NCI-H146 (cell line): ENCODE data around the gene OLFML2B.

Source experiments
- DNase-seq: peaks from one replicate; lab custom pipeline; 2025; lab: John Stamatoyannopoulos, UW

The OLFML2B gene

GRCh38 chr1:161945306-161946060 is 78.2 kb downstream of the OLFML2B start:
- DNase-seq = no peak

GRCh38 chr1:161944381-161944780 is 79.3 kb downstream of the OLFML2B start:
- no peak for DNase-seq

GRCh38 chr1:161943737-161944136 is 79.9 kb downstream of the OLFML2B start:
- DNase-seq = no peak

- DNase-seq = no peak
Observed at GRCh38 chr1:161941726-161942436, 81.8 kb downstream of the OLFML2B start.

- peak; percentile 7 for DNase-seq
Observed at GRCh38 chr1:161940866-161941591, 82.6 kb downstream of the OLFML2B start.

DNA sequence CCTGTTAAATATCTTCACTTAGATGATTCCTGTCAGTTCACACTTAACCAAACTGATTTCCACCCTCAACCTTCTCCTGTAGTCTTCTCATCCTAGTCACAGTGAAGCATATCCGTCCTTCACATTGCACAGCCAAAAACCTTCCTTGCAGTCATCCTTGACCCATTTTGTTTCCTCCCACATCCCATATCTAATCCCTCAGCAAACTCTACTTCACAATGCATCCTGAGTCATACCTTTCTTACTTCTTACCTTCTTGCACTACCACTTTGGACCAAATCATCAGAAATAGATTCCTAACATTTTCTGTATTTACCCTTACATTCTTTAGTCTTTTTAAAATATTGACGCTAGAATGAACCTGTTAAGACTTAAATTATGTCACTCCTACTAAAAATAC is 86.9 kb downstream of the OLFML2B start:
- DNase-seq = no peak

GRCh38 chr1:161935264-161935663 is 88.4 kb downstream of the OLFML2B start:
- no peak for DNase-seq

DNA sequence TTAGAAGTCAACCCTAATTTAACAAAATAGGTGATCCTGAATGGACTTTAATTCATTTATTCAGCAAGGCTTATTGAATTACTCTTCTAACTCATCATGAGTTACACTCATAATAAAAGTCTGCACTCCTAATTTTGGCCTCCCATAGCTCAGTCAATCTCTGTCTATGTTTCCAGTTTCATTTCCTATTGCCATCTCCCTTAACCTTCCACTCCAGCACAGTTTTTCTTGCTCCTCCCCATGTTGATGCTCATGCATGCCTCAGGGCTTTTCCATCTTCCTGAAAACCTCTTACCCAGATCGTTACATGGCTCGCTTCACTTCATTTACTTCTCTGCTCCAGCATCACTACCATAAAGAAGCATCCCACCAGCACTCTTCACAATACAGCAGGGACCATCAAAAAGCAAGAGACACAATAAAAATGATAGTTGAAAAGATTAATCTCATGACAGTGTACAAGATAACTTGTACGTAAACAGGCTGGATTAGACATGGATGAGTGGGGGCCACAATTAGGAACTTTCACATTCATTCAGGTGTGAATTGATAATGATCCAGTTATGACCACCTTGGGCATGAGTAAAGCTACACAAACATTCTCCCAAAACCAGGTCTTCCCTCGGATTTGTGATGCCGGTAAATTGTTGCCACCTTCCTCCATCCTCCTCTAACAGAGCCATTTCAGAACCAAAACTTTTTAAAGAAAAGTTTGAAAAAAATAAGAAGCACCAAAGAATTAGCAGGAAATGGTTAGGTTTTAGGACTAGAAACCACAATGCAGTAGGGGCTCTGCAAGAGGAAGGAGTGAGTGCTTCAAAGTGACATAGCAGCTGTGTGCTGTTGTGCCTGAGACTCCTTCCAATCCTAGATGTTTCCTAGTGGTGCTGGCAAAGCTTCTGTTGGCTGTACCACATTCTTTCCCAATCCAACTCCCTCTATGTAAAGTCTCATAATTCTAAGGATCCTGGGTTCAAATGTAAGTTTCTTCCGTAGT is 89.8 kb downstream of the OLFML2B start:
- no peak for DNase-seq
